GM19239 (cell line): Measurements from ENCODE around the gene HAAO.
A peak's percentile ranks its signal among the peaks of the same experiment; 100 is the strongest.

ENCODE experiments used
- DNase-seq: peaks from one replicate; pipeline ENCODE4 v3.0.0; 2011; ENCODE audit warnings: low spot score; ENCODE audit not compliant: insufficient read length
- FAIRE-seq: peaks from 2 replicates; lab custom pipeline; 2011; peaks lifted over from hg19 to GRCh38; lab: Jason Lieb, UNC

HAAO gene

GRCh38 chr2:42815726-42816125 lies 23.3 kb upstream of the HAAO start:
- FAIRE-seq (no peak), DNase-seq (no peak)

- DNase-seq, result no peak
- FAIRE-seq, result no peak
Observed at GRCh38 chr2:42813763-42814162, 21.4 kb upstream of the HAAO start.

GRCh38 chr2:42812899-42813479 lies 20.6 kb upstream of the HAAO start:
- no peak for DNase-seq
- no peak for FAIRE-seq

GRCh38 chr2:42810971-42811811 lies 18.8 kb upstream of the HAAO start:
- no peak for DNase-seq

GRCh38 chr2:42810121-42810970 lies 18.0 kb upstream of the HAAO start:
- peak; percentile 80 for DNase-seq
- peak; percentile 84 for FAIRE-seq

More at GRCh38 chr2:42810971-42811811, 18.8 kb upstream of the HAAO start:
- FAIRE-seq, result no peak

GRCh38 chr2:42809819-42810120 lies 17.4 kb upstream of the HAAO start:
- FAIRE-seq, result peak; percentile 85
- DNase-seq, result no peak

GRCh38 chr2:42809131-42809818 lies 16.9 kb upstream of the HAAO start:
- DNase-seq (no peak), FAIRE-seq (no peak)

- FAIRE-seq (no peak), DNase-seq (no peak)
Observed at GRCh38 chr2:42808301-42808700, 15.9 kb upstream of the HAAO start.

- DNase-seq (no peak), FAIRE-seq (no peak)
Observed at GRCh38 chr2:42806786-42807185, 14.4 kb upstream of the HAAO start.

GRCh38 chr2:42804891-42805290 lies 12.5 kb upstream of the HAAO start:
- DNase-seq, result no peak
- no peak for FAIRE-seq

GRCh38 chr2:42804338-42804737 lies 12.0 kb upstream of the HAAO start:
- DNase-seq (no peak), FAIRE-seq (no peak)

GRCh38 chr2:42802150-42802549 lies 9.8 kb upstream of the HAAO start:
- no peak for FAIRE-seq
- DNase-seq, result no peak

- DNase-seq, result no peak
- no peak for FAIRE-seq
Observed at GRCh38 chr2:42801381-42801780, 9.0 kb upstream of the HAAO start.

GRCh38 chr2:42800981-42801380 lies 8.6 kb upstream of the HAAO start:
- no peak for FAIRE-seq

GRCh38 chr2:42800461-42800962 lies 8.1 kb upstream of the HAAO start:
- no peak for DNase-seq
- no peak for FAIRE-seq

More at GRCh38 chr2:42800981-42801380, 8.6 kb upstream of the HAAO start:
- DNase-seq, result no peak

GRCh38 chr2:42799881-42800280 lies 7.5 kb upstream of the HAAO start:
- DNase-seq (no peak), FAIRE-seq (no peak)

GRCh38 chr2:42797281-42797680 lies 4.9 kb upstream of the HAAO start:
- no peak for DNase-seq
- no peak for FAIRE-seq

GRCh38 chr2:42796427-42797248 lies 4.3 kb upstream of the HAAO start:
- no peak for DNase-seq
- FAIRE-seq, result peak; percentile 77

- no peak for DNase-seq
- FAIRE-seq, result peak; percentile 75
Observed at GRCh38 chr2:42795841-42796301, 3.5 kb upstream of the HAAO start.
